Right renal pelvis (tissue), 4 donors: ENCODE data around the gene SLC6A3. TPM values are rescaled to one million over a fixed set of nuclear protein-coding genes. Genes with fewer than 3 reads are reported as not detected.

Experiments used
- DNase-seq, 4 donors: peaks; one replicate each; pipeline ENCODE4 v3.0.0-alpha.2; 2013; ENCODE audit warnings: low read depth in 4 of 4, low spot score in 3 of 4, missing footprints in 1 of 4
- polyA plus RNA-seq, 4 donors: library from polyadenylated mRNA; unstranded; fragments of 120-200 nt; gene quantifications; one replicate each; pipeline ENCODE4 v1.2.1, GENCODE V29; 2013; ENCODE audit not compliant: insufficient read length in 4 of 4

The SLC6A3 gene
- polyA plus RNA-seq, 4 donors: 0.41 to 0.64 (median 0.62) TPM

GRCh38 chr5:1392261-1392660 lies 53.0 kb downstream of the SLC6A3 start:
- no peak for DNase-seq

- DNase-seq: no peak
Measured at GRCh38 chr5:1391691-1392090, 53.5 kb downstream of the SLC6A3 start.

- no peak for DNase-seq
Measured at GRCh38 chr5:1390861-1391600, 54.2 kb downstream of the SLC6A3 start.

GRCh38 chr5:1390333-1390732 lies 54.9 kb downstream of the SLC6A3 start:
- DNase-seq: no peak

GRCh38 chr5:1388383-1388967 lies 56.8 kb downstream of the SLC6A3 start:
- no peak for DNase-seq

- DNase-seq: no peak
Measured at GRCh38 chr5:1387876-1388275, 57.4 kb downstream of the SLC6A3 start.

- DNase-seq: no peak
Measured at GRCh38 chr5:1387059-1387755, 58.0 kb downstream of the SLC6A3 start.

- DNase-seq: peak in 3 of 4 donors; percentile 20 to 28 (median 22)
Measured at GRCh38 chr5:1386274-1386717, 58.9 kb downstream of the SLC6A3 start.

- DNase-seq: peak; percentile 36 to 45 (median 38)
Measured at GRCh38 chr5:1385395-1386273, 59.6 kb downstream of the SLC6A3 start.

GRCh38 chr5:1384521-1384920 lies 60.7 kb downstream of the SLC6A3 start:
- DNase-seq: no peak

GRCh38 chr5:1383886-1384401 lies 61.3 kb downstream of the SLC6A3 start:
- no peak for DNase-seq

GRCh38 chr5:1383344-1383743 lies 61.9 kb downstream of the SLC6A3 start:
- no peak for DNase-seq

- DNase-seq: no peak
Measured at GRCh38 chr5:1382248-1382700, 63.0 kb downstream of the SLC6A3 start.

- DNase-seq: no peak
Measured at GRCh38 chr5:1381370-1382247, 63.6 kb downstream of the SLC6A3 start.

- no peak for DNase-seq
Measured at GRCh38 chr5:1380910-1381309, 64.3 kb downstream of the SLC6A3 start.

- DNase-seq: peak in 1 of 4 donors; percentile 12
Measured at GRCh38 chr5:1380011-1380817, 65.0 kb downstream of the SLC6A3 start.

- DNase-seq: no peak
Measured at GRCh38 chr5:1378866-1379659, 66.2 kb downstream of the SLC6A3 start.

GRCh38 chr5:1378096-1378495 lies 67.1 kb downstream of the SLC6A3 start:
- DNase-seq: no peak
